ENCODE data around the gene DOK3. TPM values are rescaled to one million over a fixed set of nuclear protein-coding genes. Genes with fewer than 3 reads are reported as not detected.

Gene DOK3
- polyA plus RNA-seq, 1 donor (not counting 4 experiments of a cell fraction or from before 2014, with no cell fraction given) = 1.7 TPM

GRCh38 chr5:177459819-177460628 lies 49.6 kb downstream of the DOK3 start:
- Histone ChIP-seq H3K27me3 (ENCODE audit: control insufficient read depth, extremely low read depth, insufficient read depth, low read length) (no peaks in the 10 kb centered on the region), H3K4me3 (ENCODE audit: control insufficient read depth in 2 of 3, extremely low read depth in 1 of 3, insufficient read depth in 2 of 3, low read depth in 1 of 3, low read length in 3 of 3) (no peak overlapping the region), H3K9me1 (ENCODE audit: control insufficient read depth, extremely low read depth, insufficient read depth, low read length) (no peaks in the 10 kb centered on the region), H3K4me1 (ENCODE audit: control insufficient read depth, extremely low read depth, insufficient read depth, low read length) (peaks cover 3% of the 10 kb centered on the region), H3K36me3 (ENCODE audit: control insufficient read depth in 2 of 2, extremely low read depth in 1 of 2, insufficient read depth in 2 of 2, low read length in 2 of 2) (peaks cover 18 to 19% of the 10 kb centered on the region in 2 experiments), H3K9ac (ENCODE audit: control insufficient read depth, extremely low read depth, insufficient read depth, low read length) (no peak overlapping the region), H2AFZ (ENCODE audit: control insufficient read depth, low read length) (no peak overlapping the region), H3K4me2 (ENCODE audit: control insufficient read depth, extremely low read depth, insufficient read depth, low read depth, low read length) (no peak overlapping the region), H3K79me2 (ENCODE audit: control insufficient read depth, insufficient read depth, low read length) (no peaks in the 10 kb centered on the region), H3K9me3 (ENCODE audit: control insufficient read depth, low read depth, low read length) (no peaks in the 10 kb centered on the region), H3K27ac (ENCODE audit: control insufficient read depth, insufficient read depth, low read length) (no peak overlapping the region), H4K20me1 (ENCODE audit: control insufficient read depth, extremely low read depth, insufficient read depth, low read length) (peaks cover 5% of the 10 kb centered on the region)
- dilution Hi-C loops (cut with MboI; ENCODE audit: extremely low pct_ligation_motif_present, low sequenced_read_pairs) = no loop called here
- TF ChIP-seq EZH2 (IDR thresholded peaks at IDR 0.05; ENCODE audit: low read length) (no peak), CTCF (optimal IDR thresholded peaks at IDR 0.05 in 1 of 3, IDR thresholded peaks at IDR 0.05 in 1 of 3, conservative IDR thresholded peaks at IDR 0.05 in 1 of 3; ENCODE audit: extremely low read depth in 1 of 3, insufficient read depth in 2 of 3, low read length in 3 of 3) (no peak)
- DNase-seq (ENCODE audit: low read depth, low spot score) = no peak
- no peak for FAIRE-seq

- dilution Hi-C loops (cut with MboI; ENCODE audit: extremely low pct_ligation_motif_present, low sequenced_read_pairs) = no loop called here
- no peak overlapping the region for H3K27ac ChIP-seq (ENCODE audit: control insufficient read depth, insufficient read depth, low read length)
- no peak overlapping the region for H3K4me2 ChIP-seq (ENCODE audit: control insufficient read depth, extremely low read depth, insufficient read depth, low read depth, low read length)
- FAIRE-seq (no peak), DNase-seq (ENCODE audit: low read depth, low spot score) (no peak)
- H3K9me1 ChIP-seq (ENCODE audit: control insufficient read depth, extremely low read depth, insufficient read depth, low read length) = no peaks in the 10 kb centered on the region
- TF ChIP-seq CTCF (optimal IDR thresholded peaks at IDR 0.05 in 1 of 3, IDR thresholded peaks at IDR 0.05 in 1 of 3, conservative IDR thresholded peaks at IDR 0.05 in 1 of 3; ENCODE audit: extremely low read depth in 1 of 3, insufficient read depth in 2 of 3, low read length in 3 of 3) = no peak
- no peak for TF ChIP-seq EZH2 (IDR thresholded peaks at IDR 0.05; ENCODE audit: low read length)
- no peaks in the 10 kb centered on the region for H3K9me3 ChIP-seq (ENCODE audit: control insufficient read depth, low read depth, low read length)
- peaks cover 3% of the 10 kb centered on the region for H3K4me1 ChIP-seq (ENCODE audit: control insufficient read depth, extremely low read depth, insufficient read depth, low read length)
- H3K36me3 ChIP-seq (ENCODE audit: control insufficient read depth in 2 of 2, extremely low read depth in 1 of 2, insufficient read depth in 2 of 2, low read length in 2 of 2) = peaks cover 18 to 19% of the 10 kb centered on the region in 2 experiments
- H4K20me1 ChIP-seq (ENCODE audit: control insufficient read depth, extremely low read depth, insufficient read depth, low read length) = peaks cover 5% of the 10 kb centered on the region
- no peak overlapping the region for H2AFZ ChIP-seq (ENCODE audit: control insufficient read depth, low read length)
- no peak overlapping the region for H3K4me3 ChIP-seq (ENCODE audit: control insufficient read depth in 2 of 3, extremely low read depth in 1 of 3, insufficient read depth in 2 of 3, low read depth in 1 of 3, low read length in 3 of 3)
- H3K9ac ChIP-seq (ENCODE audit: control insufficient read depth, extremely low read depth, insufficient read depth, low read length) = no peak overlapping the region
- H3K79me2 ChIP-seq (ENCODE audit: control insufficient read depth, insufficient read depth, low read length) = no peaks in the 10 kb centered on the region
- H3K27me3 ChIP-seq (ENCODE audit: control insufficient read depth, extremely low read depth, insufficient read depth, low read length) = no peaks in the 10 kb centered on the region
Observed at GRCh38 chr5:177459357-177459756, 50.3 kb downstream of the DOK3 start.
